GM23338 (cell line): ENCODE measurements around the gene INS. TPM values are rescaled to one million over a fixed set of nuclear protein-coding genes. Genes with fewer than 3 reads are reported as not detected.

Experiments
- ATAC-seq: fragments of 200-7000 bp; cut with Tn5 transposase; 3 replicates; pipeline ENCODE4 v1.9.1; 2020
- DNase-seq: peaks from one replicate; pipeline ENCODE4 v3.0.0-alpha.2; 2015; ENCODE audit warnings: low spot score
- H2AFZ ChIP-seq: fragments of 200-600 bp; sonication (generic); 2 replicates; pipeline ENCODE4 v1.8.0; 2016; ENCODE audit warnings: antibody characterized with exemption, mild to moderate bottlenecking, moderate library complexity
- H3F3A ChIP-seq: fragments of 200-600 bp; sonication (generic); replicated peaks from 2 replicates; pipeline ENCODE4 v1.8.0; 2017; ENCODE audit warnings: antibody characterized with exemption, mixed run types, low read depth
- H3K27ac ChIP-seq: fragments of 200-600 bp; sonication (generic); 2 replicates; pipeline ENCODE4 v1.6.1; 2016; ENCODE audit warnings: low read depth
- H3K27me3 ChIP-seq: fragments of 200-600 bp; sonication (generic); 2 replicates; pipeline ENCODE4 v1.8.0; 2016; ENCODE audit warnings: mild to moderate bottlenecking, mixed run types, moderate library complexity; ENCODE audit not compliant: insufficient read depth
- H3K36me3 ChIP-seq: fragments of 200-600 bp; sonication (generic); 2 replicates; pipeline ENCODE4 v1.8.0; 2016; ENCODE audit warnings: mild to moderate bottlenecking; ENCODE audit not compliant: insufficient read depth
- H3K4me1 ChIP-seq: fragments of 200-600 bp; sonication (generic); 2 replicates; pipeline ENCODE4 v1.8.0; 2016; ENCODE audit warnings: mild to moderate bottlenecking, moderate library complexity; ENCODE audit not compliant: insufficient read depth
- H3K4me2 ChIP-seq: fragments of 200-600 bp; sonication (generic); 2 replicates; pipeline ENCODE4 v1.7.1; 2017; ENCODE audit warnings: mixed run types
- H3K4me3 ChIP-seq: fragments of 200-600 bp; sonication (generic); 2 replicates; pipeline ENCODE4 v1.6.1; 2016; ENCODE audit warnings: mixed run types
- H3K79me2 ChIP-seq: fragments of 200-600 bp; sonication (generic); replicated peaks from 2 replicates; pipeline ENCODE4 v1.8.0; 2017; ENCODE audit warnings: mild to moderate bottlenecking; ENCODE audit not compliant: insufficient read depth
- H3K9me2 ChIP-seq: fragments of 200-600 bp; sonication (generic); 2 replicates; pipeline ENCODE4 v1.8.0; 2017; ENCODE audit not compliant: insufficient read depth
- H4K20me1 ChIP-seq: fragments of 200-600 bp; sonication (generic); replicated peaks from 2 replicates; pipeline ENCODE4 v1.8.0; 2017; ENCODE audit warnings: mild to moderate bottlenecking; ENCODE audit not compliant: insufficient read depth
- H3K27ac Mint-ChIP-seq: 2 replicates; pipeline ENCODE4 v1.8.0; 2020; ENCODE audit warnings: inconsistent platforms, mild to moderate bottlenecking, moderate library complexity, mixed read lengths
- H3K27me3 Mint-ChIP-seq: 3 replicates; pipeline ENCODE4 v1.8.0; 2022; ENCODE audit warnings: low read depth, mild to moderate bottlenecking, moderate library complexity, mixed read lengths, inconsistent platforms; ENCODE audit not compliant: insufficient read depth, poor library complexity
- H3K36me3 Mint-ChIP-seq: 3 replicates; pipeline ENCODE4 v1.8.0; 2021; ENCODE audit warnings: low read depth, mild to moderate bottlenecking, inconsistent platforms, moderate library complexity, mixed read lengths
- H3K4me1 Mint-ChIP-seq: 3 replicates; pipeline ENCODE4 v1.8.0; 2020; ENCODE audit warnings: mild to moderate bottlenecking, inconsistent platforms, mixed read lengths
- H3K4me3 Mint-ChIP-seq: 3 replicates; pipeline ENCODE4 v1.8.0; 2021; ENCODE audit warnings: moderate library complexity, mild to moderate bottlenecking, inconsistent platforms, mixed read lengths
- H3K9me3 Mint-ChIP-seq: 3 replicates; pipeline ENCODE4 v1.8.0; 2020; ENCODE audit warnings: moderate library complexity, mild to moderate bottlenecking, inconsistent platforms, mixed read lengths
- CREB1 ChIP-seq: fragments of 250-450 bp; sonication (Bioruptor Pico); IDR thresholded peaks from 2 replicates; pipeline ENCODE4 v1.5.0; 2020; ENCODE audit warnings: low read depth, mild to moderate bottlenecking, moderate library complexity
- EZH2 ChIP-seq: fragments of 200-600 bp; sonication (generic); IDR thresholded peaks from one replicate; pipeline ENCODE4 v1.8.0; 2017; ENCODE audit warnings: antibody characterized with exemption, mild to moderate bottlenecking, low read depth; ENCODE audit not compliant: unreplicated experiment
- JUNB ChIP-seq: IDR thresholded peaks from one replicate; pipeline ENCODE4 v1.6.1; 2016; ENCODE audit warnings: antibody characterized with exemption; ENCODE audit not compliant: unreplicated experiment
- NANOG ChIP-seq: IDR thresholded peaks from 2 replicates; pipeline ENCODE4 v1.6.1; 2016; ENCODE audit warnings: antibody characterized with exemption, borderline replicate concordance
- POLR2AphosphoS5 ChIP-seq: IDR thresholded peaks from 2 replicates; pipeline ENCODE4 v1.6.1; 2016; ENCODE audit warnings: antibody characterized with exemption, low read depth
- STAT1 ChIP-seq: IDR thresholded peaks from one replicate; pipeline ENCODE4 v1.6.1; 2016; ENCODE audit warnings: antibody characterized with exemption; ENCODE audit not compliant: unreplicated experiment
- ZNF114 ChIP-seq: fragments of 250-450 bp; sonication (Bioruptor Pico); IDR thresholded peaks from 2 replicates; pipeline ENCODE4 v1.5.0; 2020; ENCODE audit warnings: mild to moderate bottlenecking, moderate library complexity
- ZNF331 ChIP-seq: fragments of 250-450 bp; sonication (Bioruptor Pico); IDR thresholded peaks from 2 replicates; pipeline ENCODE4 v1.5.0; 2020; ENCODE audit warnings: low read depth, mild to moderate bottlenecking, moderate library complexity
- polyA plus RNA-seq: library from polyadenylated mRNA; unstranded; fragments of >200 nt; fragmentation: Nextera tagmentation; extraction: Ambion mirVana; gene quantifications from 2 replicates; pipeline ENCODE4 v1.2.1, GENCODE V29; 2016
- total RNA-seq: library from RNA; depleted of rRNA; stranded (reverse); fragments of >200 nt; shearing (Covaris generic); gene quantifications from 2 replicates; pipeline ENCODE4 v1.2.3, GENCODE V29; 2014
- TF ChIP-seq, protein P1 (sequence below): IDR thresholded peaks from 2 replicates; pipeline ENCODE4 v1.6.1; 2016; ENCODE audit warnings: antibody characterized with exemption
- TF ChIP-seq, protein P2 (sequence below): fragments of 250-450 bp; sonication (Bioruptor Pico); IDR thresholded peaks from 2 replicates; pipeline ENCODE4 v1.5.0; 2020; ENCODE audit warnings: mild to moderate bottlenecking, moderate library complexity
- TF ChIP-seq, protein P3 (sequence below): IDR thresholded peaks from one replicate; pipeline ENCODE4 v1.6.1; 2018; ENCODE audit warnings: antibody characterized with exemption; ENCODE audit not compliant: unreplicated experiment
- TF ChIP-seq, protein P4 (sequence below), 2 experiments: fragments of 200-600 bp in 1 of 2; sonication (generic) in 1 of 2; conservative IDR thresholded peaks; 2 replicates each; pipeline versions ENCODE4 v1.5.1 to v1.6.1; 2016 to 2017; ENCODE audit warnings: antibody characterized with exemption in 2 of 2, low read depth in 2 of 2, mild to moderate bottlenecking in 2 of 2, moderate library complexity in 1 of 2

INS gene
- total and polyA plus RNA-seq, 2 experiments from 2014 or later, result not detected

DNA sequence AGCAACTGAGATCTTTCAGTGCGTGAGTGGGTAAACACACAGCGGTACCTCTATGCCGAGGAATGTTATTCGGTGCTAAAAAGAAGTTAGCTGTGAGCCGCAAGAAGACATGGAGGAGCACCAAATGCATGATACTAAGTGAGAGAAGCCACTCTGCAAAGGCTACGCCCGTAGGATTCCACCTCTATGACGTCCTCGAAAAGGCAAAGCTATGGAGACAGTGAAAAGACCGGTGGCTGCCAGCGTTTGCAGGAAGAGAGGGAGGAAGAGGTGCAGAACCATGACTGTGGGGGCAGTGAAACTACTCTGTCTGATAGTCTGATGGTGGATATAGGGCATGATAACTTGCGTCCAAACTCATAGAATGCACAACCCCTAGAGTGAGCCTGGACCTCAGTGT is 50.5 kb downstream of the INS start:
- H2AFZ ChIP-seq, result no peak overlapping the region
- H3K27ac Mint-ChIP-seq, result no peak overlapping the region

More for the DNA sequence above, 50.5 kb downstream of the INS start:
- 0 out of 2 replicates have a peak, but pooled peaks cover 6% of the 10 kb centered on the region for H3K9me2 ChIP-seq
- no peaks in the 10 kb centered on the region for H3K36me3 ChIP-seq
- no peaks in the 10 kb centered on the region for H4K20me1 ChIP-seq
- no peak overlapping the region for H3K4me3 Mint-ChIP-seq
- H3K27me3 ChIP-seq, result no peaks in the 10 kb centered on the region
- H3K79me2 ChIP-seq, result no peaks in the 10 kb centered on the region
- no peaks in the 10 kb centered on the region; the same call in 2 of the 3 replicates for H3K4me1 Mint-ChIP-seq
- H3K36me3 Mint-ChIP-seq, result no peaks in the 10 kb centered on the region
- ATAC-seq, result no peak
- H3K27ac ChIP-seq, result no peak overlapping the region
- no peak overlapping the region for H3K4me3 ChIP-seq
- no peaks in the 10 kb centered on the region for H3F3A ChIP-seq
- TF ChIP-seq, protein P1, sequence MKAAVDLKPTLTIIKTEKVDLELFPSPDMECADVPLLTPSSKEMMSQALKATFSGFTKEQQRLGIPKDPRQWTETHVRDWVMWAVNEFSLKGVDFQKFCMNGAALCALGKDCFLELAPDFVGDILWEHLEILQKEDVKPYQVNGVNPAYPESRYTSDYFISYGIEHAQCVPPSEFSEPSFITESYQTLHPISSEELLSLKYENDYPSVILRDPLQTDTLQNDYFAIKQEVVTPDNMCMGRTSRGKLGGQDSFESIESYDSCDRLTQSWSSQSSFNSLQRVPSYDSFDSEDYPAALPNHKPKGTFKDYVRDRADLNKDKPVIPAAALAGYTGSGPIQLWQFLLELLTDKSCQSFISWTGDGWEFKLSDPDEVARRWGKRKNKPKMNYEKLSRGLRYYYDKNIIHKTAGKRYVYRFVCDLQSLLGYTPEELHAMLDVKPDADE, result no peak
- TF ChIP-seq ZNF114 (CRISPR knock-in tag) (no peak), NANOG (no peak), EZH2 (no peak), CREB1 (CRISPR knock-in tag) (no peak), JUNB (no peak), STAT1 (no peak), POLR2AphosphoS5 (no peak), ZNF331 (CRISPR knock-in tag) (no peak)
- TF ChIP-seq, protein P2, sequence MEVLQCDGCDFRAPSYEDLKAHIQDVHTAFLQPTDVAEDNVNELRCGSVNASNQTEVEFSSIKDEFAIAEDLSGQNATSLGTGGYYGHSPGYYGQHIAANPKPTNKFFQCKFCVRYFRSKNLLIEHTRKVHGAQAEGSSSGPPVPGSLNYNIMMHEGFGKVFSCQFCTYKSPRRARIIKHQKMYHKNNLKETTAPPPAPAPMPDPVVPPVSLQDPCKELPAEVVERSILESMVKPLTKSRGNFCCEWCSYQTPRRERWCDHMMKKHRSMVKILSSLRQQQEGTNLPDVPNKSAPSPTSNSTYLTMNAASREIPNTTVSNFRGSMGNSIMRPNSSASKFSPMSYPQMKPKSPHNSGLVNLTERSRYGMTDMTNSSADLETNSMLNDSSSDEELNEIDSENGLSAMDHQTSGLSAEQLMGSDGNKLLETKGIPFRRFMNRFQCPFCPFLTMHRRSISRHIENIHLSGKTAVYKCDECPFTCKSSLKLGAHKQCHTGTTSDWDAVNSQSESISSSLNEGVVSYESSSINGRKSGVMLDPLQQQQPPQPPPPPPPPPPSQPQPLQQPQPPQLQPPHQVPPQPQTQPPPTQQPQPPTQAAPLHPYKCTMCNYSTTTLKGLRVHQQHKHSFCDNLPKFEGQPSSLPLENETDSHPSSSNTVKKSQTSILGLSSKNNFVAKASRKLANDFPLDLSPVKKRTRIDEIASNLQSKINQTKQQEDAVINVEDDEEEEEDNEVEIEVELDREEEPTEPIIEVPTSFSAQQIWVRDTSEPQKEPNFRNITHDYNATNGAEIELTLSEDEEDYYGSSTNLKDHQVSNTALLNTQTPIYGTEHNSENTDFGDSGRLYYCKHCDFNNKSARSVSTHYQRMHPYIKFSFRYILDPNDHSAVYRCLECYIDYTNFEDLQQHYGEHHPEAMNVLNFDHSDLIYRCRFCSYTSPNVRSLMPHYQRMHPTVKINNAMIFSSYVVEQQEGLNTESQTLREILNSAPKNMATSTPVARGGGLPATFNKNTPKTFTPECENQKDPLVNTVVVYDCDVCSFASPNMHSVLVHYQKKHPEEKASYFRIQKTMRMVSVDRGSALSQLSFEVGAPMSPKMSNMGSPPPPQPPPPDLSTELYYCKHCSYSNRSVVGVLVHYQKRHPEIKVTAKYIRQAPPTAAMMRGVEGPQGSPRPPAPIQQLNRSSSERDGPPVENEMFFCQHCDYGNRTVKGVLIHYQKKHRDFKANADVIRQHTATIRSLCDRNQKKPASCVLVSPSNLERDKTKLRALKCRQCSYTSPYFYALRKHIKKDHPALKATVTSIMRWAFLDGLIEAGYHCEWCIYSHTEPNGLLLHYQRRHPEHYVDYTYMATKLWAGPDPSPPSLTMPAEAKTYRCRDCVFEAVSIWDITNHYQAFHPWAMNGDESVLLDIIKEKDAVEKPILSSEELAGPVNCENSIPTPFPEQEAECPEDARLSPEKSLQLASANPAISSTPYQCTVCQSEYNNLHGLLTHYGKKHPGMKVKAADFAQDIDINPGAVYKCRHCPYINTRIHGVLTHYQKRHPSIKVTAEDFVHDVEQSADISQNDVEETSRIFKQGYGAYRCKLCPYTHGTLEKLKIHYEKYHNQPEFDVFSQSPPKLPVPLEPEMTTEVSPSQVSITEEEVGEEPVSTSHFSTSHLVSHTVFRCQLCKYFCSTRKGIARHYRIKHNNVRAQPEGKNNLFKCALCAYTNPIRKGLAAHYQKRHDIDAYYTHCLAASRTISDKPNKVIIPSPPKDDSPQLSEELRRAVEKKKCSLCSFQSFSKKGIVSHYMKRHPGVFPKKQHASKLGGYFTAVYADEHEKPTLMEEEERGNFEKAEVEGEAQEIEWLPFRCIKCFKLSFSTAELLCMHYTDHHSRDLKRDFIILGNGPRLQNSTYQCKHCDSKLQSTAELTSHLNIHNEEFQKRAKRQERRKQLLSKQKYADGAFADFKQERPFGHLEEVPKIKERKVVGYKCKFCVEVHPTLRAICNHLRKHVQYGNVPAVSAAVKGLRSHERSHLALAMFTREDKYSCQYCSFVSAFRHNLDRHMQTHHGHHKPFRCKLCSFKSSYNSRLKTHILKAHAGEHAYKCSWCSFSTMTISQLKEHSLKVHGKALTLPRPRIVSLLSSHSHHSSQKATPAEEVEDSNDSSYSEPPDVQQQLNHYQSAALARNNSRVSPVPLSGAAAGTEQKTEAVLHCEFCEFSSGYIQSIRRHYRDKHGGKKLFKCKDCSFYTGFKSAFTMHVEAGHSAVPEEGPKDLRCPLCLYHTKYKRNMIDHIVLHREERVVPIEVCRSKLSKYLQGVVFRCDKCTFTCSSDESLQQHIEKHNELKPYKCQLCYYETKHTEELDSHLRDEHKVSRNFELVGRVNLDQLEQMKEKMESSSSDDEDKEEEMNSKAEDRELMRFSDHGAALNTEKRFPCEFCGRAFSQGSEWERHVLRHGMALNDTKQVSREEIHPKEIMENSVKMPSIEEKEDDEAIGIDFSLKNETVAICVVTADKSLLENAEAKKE (CRISPR knock-in tag), result no peak
- TF ChIP-seq, protein P3, sequence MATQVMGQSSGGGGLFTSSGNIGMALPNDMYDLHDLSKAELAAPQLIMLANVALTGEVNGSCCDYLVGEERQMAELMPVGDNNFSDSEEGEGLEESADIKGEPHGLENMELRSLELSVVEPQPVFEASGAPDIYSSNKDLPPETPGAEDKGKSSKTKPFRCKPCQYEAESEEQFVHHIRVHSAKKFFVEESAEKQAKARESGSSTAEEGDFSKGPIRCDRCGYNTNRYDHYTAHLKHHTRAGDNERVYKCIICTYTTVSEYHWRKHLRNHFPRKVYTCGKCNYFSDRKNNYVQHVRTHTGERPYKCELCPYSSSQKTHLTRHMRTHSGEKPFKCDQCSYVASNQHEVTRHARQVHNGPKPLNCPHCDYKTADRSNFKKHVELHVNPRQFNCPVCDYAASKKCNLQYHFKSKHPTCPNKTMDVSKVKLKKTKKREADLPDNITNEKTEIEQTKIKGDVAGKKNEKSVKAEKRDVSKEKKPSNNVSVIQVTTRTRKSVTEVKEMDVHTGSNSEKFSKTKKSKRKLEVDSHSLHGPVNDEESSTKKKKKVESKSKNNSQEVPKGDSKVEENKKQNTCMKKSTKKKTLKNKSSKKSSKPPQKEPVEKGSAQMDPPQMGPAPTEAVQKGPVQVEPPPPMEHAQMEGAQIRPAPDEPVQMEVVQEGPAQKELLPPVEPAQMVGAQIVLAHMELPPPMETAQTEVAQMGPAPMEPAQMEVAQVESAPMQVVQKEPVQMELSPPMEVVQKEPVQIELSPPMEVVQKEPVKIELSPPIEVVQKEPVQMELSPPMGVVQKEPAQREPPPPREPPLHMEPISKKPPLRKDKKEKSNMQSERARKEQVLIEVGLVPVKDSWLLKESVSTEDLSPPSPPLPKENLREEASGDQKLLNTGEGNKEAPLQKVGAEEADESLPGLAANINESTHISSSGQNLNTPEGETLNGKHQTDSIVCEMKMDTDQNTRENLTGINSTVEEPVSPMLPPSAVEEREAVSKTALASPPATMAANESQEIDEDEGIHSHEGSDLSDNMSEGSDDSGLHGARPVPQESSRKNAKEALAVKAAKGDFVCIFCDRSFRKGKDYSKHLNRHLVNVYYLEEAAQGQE, result no peak
- TF ChIP-seq, protein P4, sequence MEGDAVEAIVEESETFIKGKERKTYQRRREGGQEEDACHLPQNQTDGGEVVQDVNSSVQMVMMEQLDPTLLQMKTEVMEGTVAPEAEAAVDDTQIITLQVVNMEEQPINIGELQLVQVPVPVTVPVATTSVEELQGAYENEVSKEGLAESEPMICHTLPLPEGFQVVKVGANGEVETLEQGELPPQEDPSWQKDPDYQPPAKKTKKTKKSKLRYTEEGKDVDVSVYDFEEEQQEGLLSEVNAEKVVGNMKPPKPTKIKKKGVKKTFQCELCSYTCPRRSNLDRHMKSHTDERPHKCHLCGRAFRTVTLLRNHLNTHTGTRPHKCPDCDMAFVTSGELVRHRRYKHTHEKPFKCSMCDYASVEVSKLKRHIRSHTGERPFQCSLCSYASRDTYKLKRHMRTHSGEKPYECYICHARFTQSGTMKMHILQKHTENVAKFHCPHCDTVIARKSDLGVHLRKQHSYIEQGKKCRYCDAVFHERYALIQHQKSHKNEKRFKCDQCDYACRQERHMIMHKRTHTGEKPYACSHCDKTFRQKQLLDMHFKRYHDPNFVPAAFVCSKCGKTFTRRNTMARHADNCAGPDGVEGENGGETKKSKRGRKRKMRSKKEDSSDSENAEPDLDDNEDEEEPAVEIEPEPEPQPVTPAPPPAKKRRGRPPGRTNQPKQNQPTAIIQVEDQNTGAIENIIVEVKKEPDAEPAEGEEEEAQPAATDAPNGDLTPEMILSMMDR (conservative IDR thresholded peaks at IDR 0.05; ENCODE audit: low read depth in 2 of 2), result no peak
- H3K4me1 ChIP-seq, result no peaks in the 10 kb centered on the region
- H3K27me3 Mint-ChIP-seq, result peaks cover 10% of the 10 kb centered on the region
- no peak overlapping the region for H3K4me2 ChIP-seq
- no peaks in the 10 kb centered on the region for H3K9me3 Mint-ChIP-seq
- no peak for DNase-seq
